GM12864 (cell line): ENCODE results near the gene ADCYAP1.

ENCODE experiments used
- DNase-seq: peaks from one replicate; pipeline ENCODE4 v3.0.0-alpha.2; 2011; ENCODE audit warnings: low read depth
- H3K4me3 ChIP-seq: 2 replicates; pipeline ENCODE4 v1.5.1; 2011; ENCODE audit warnings: mild to moderate bottlenecking, low read depth, low read length, control low read depth
- TF ChIP-seq, protein P1 (sequence below): IDR thresholded peaks from 2 replicates; pipeline ENCODE4 v1.5.1; 2011; ENCODE audit warnings: low read depth, mild to moderate bottlenecking, moderate library complexity, low read length, control low read depth, inconsistent platforms; ENCODE audit errors: missing control alignments

Gene ADCYAP1

DNA sequence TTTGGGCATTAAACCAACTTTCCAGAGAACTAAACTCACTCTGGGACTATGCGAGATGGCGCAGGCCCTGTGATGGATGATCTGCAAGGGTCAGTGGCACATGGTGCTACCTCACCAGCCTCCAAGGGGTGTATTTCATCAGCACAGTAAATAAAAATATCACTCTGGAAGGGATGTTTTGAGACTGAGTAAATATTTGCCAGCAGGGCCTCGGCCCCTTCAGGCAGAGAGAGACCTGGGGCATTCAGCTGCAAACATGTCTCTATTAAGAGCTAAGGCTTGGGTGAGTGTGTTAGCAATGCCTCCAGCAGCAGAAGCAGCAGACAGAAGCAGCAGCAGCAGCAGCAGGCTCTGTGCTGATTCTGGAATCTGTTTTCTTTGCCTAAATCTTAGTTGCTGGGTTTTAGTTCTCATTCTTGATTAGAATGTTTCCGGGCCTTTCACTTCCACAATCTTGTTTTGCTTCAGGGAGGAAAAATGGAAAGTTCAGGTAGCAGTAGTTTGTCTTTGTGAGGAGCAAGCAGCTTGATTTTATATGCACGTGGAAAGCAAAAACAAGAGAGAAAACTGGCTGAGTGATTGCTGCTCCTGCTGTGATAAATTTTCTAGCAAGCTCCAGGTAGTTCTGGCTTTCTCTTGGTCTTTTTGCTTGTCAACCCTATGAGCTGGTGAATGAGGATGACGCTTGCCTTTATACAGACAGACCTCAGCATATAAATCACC lies 18.6 kb downstream of the ADCYAP1 start:
- TF ChIP-seq, protein P1, sequence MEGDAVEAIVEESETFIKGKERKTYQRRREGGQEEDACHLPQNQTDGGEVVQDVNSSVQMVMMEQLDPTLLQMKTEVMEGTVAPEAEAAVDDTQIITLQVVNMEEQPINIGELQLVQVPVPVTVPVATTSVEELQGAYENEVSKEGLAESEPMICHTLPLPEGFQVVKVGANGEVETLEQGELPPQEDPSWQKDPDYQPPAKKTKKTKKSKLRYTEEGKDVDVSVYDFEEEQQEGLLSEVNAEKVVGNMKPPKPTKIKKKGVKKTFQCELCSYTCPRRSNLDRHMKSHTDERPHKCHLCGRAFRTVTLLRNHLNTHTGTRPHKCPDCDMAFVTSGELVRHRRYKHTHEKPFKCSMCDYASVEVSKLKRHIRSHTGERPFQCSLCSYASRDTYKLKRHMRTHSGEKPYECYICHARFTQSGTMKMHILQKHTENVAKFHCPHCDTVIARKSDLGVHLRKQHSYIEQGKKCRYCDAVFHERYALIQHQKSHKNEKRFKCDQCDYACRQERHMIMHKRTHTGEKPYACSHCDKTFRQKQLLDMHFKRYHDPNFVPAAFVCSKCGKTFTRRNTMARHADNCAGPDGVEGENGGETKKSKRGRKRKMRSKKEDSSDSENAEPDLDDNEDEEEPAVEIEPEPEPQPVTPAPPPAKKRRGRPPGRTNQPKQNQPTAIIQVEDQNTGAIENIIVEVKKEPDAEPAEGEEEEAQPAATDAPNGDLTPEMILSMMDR, result no peak
- DNase-seq, result no peak
- H3K4me3 ChIP-seq, result no peak overlapping the region

DNA sequence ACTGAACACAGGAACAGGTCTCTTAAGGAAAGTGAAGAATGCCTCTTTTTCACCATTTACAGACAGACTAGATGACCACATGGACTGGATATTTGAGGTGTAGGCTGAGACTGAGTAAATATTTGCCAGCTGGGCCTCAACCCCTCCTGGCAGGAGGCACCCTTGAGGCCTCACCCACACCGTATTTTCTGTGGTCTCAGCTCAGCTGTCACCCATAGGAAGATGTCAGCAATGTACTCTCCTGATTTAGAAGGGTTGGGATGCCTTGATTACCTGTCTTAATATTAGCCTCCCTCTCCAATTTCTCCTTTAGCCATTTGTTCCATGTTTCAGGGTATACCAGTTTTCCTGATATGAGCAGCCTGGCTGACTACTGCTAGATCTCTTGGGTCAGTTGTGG lies 20.3 kb downstream of the ADCYAP1 start:
- no peak for DNase-seq
- no peak overlapping the region for H3K4me3 ChIP-seq
- TF ChIP-seq, protein P1, result no peak

GRCh38 chr18:926946-927345 lies 22.3 kb downstream of the ADCYAP1 start:
- DNase-seq, result no peak
- H3K4me3 ChIP-seq, result no peak overlapping the region
- TF ChIP-seq, protein P1, result no peak

- no peak overlapping the region for H3K4me3 ChIP-seq
- TF ChIP-seq, protein P1, result no peak
- no peak for DNase-seq
Measured at GRCh38 chr18:933082-933481, 28.4 kb downstream of the ADCYAP1 start.

GRCh38 chr18:934518-935133 lies 30.0 kb downstream of the ADCYAP1 start:
- TF ChIP-seq, protein P1, result no peak
- DNase-seq, result no peak
- no peak overlapping the region for H3K4me3 ChIP-seq

DNA sequence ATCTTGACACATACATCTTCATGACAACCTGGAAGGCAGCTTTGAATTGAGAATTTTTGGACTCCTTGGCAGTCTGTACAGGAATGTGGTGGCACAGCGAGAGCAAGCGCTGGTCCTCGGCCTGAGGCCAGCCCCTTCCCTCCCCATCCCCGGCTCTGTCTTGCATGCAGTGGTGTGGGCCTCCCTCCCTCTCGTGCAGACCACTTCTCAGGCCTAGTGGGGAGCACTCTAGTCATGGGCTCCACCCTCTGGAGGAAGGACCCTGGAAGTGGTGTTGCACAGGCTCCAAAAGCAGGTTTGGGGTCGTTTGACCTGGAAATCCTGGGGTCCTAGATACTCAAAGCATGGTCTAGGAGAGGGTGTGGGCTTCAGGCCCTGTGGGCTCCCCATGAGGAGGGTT lies 32.3 kb downstream of the ADCYAP1 start:
- TF ChIP-seq, protein P1, result no peak
- H3K4me3 ChIP-seq, result no peak overlapping the region
- no peak for DNase-seq

- TF ChIP-seq, protein P1, result no peak
- DNase-seq, result no peak
- no peak overlapping the region for H3K4me3 ChIP-seq
Measured at GRCh38 chr18:939166-939565, 34.5 kb downstream of the ADCYAP1 start.
